PC-9 (cell line): ENCODE results near the gene KCNJ2. TPM values are rescaled to one million over a fixed set of nuclear protein-coding genes. Genes with fewer than 3 reads are reported as not detected.

Experiments used
- BruUV-seq: library from RNA; stranded (reverse); fragments of 400-500 nt; replicated peaks from 2 replicates; lab custom pipeline; 2021; lab: Mats Ljungman, UMichigan
- CTCF ChIA-PET: fragments of 300-600 bp; sonication (Branson Sonifier 250); formaldehyde crosslinking; loops from one replicate; lab custom pipeline; 2022; ENCODE audit warnings: antibody characterized with exemption; lab: Charles Lee
- POLR2A ChIA-PET: fragments of 300-600 bp; sonication (Branson Sonifier 250); formaldehyde crosslinking; loops from one replicate; lab custom pipeline; 2022; ENCODE audit warnings: antibody characterized with exemption; ENCODE audit not compliant: unreplicated experiment; lab: Charles Lee
- DNase-seq, 2 experiments: peaks; one replicate each; pipeline versions ENCODE4 v3.0.0 to v3.0.0-alpha.2; 2015 to 2022; ENCODE audit warnings: mixed read lengths in 1 of 2
- H2AFZ ChIP-seq: fragments of 200-600 bp; sonication (generic); 2 replicates; pipeline ENCODE4 v1.8.1; 2017; ENCODE audit warnings: antibody characterized with exemption
- H3F3A ChIP-seq: fragments of 200-600 bp; sonication (generic); 2 replicates; pipeline ENCODE4 v1.8.1; 2017; ENCODE audit warnings: antibody characterized with exemption, mild to moderate bottlenecking, low read depth; ENCODE audit not compliant: insufficient read depth
- H3K27ac ChIP-seq: fragments of 200-600 bp; sonication (generic); 2 replicates; pipeline ENCODE4 v1.6.1; 2016; ENCODE audit warnings: mixed run types
- H3K27me3 ChIP-seq: fragments of 200-600 bp; sonication (generic); 2 replicates; pipeline ENCODE4 v1.6.1; 2016; ENCODE audit warnings: low read depth, mixed run types; ENCODE audit not compliant: insufficient read depth
- H3K36me3 ChIP-seq: fragments of 200-600 bp; sonication (generic); 2 replicates; pipeline ENCODE4 v1.6.1; 2016; ENCODE audit warnings: low read depth, mixed run types
- H3K4me1 ChIP-seq: fragments of 200-600 bp; sonication (generic); replicated peaks from 2 replicates; pipeline ENCODE4 v1.6.1; 2016; ENCODE audit warnings: mixed run types; ENCODE audit not compliant: insufficient read depth
- H3K4me2 ChIP-seq: fragments of 200-600 bp; sonication (generic); 2 replicates; pipeline ENCODE4 v1.6.1; 2017; ENCODE audit warnings: mixed run types
- H3K4me3 ChIP-seq: fragments of 200-600 bp; sonication (generic); 2 replicates; pipeline ENCODE4 v1.6.1; 2016; ENCODE audit warnings: mixed run types
- H3K79me2 ChIP-seq: fragments of 200-600 bp; sonication (generic); 2 replicates; pipeline ENCODE4 v1.6.1; 2017; ENCODE audit warnings: low read depth, mixed run types
- H3K9me2 ChIP-seq: fragments of 200-600 bp; sonication (generic); 2 replicates; pipeline ENCODE4 v1.8.1; 2017; ENCODE audit warnings: mild to moderate bottlenecking; ENCODE audit not compliant: insufficient read depth
- H3K9me3 ChIP-seq: fragments of 200-600 bp; sonication (generic); 2 replicates; pipeline ENCODE4 v1.8.1; 2016; ENCODE audit warnings: low read depth; ENCODE audit not compliant: insufficient read depth
- H4K20me1 ChIP-seq: fragments of 200-600 bp; sonication (generic); 2 replicates; pipeline ENCODE4 v1.8.1; 2017; ENCODE audit not compliant: insufficient read depth
- EZH2 ChIP-seq: fragments of 200-600 bp; sonication (generic); IDR thresholded peaks from 2 replicates; pipeline ENCODE4 v1.8.0; 2017; ENCODE audit warnings: antibody characterized with exemption, low read depth
- intact Hi-C: fragments of 100-400 bp; cut with micrococcal nuclease; formaldehyde crosslinking; loops from one replicate; pipeline ENCODE4 v1.10.0; 2022; ENCODE audit not compliant: unreplicated experiment
- total RNA-seq: library from RNA; stranded (reverse); gene quantifications from 2 replicates; pipeline ENCODE4 v1.2.3, GENCODE V29; 2021
- TF ChIP-seq, protein P1 (sequence below): fragments of 200-600 bp; sonication (generic); conservative IDR thresholded peaks from 2 replicates; pipeline ENCODE4 v1.6.1; 2017; ENCODE audit warnings: mixed run types, antibody characterized with exemption, mild to moderate bottlenecking, moderate library complexity

KCNJ2 gene
- total RNA-seq, 1 experiment from 2014 or later: not detected

DNA sequence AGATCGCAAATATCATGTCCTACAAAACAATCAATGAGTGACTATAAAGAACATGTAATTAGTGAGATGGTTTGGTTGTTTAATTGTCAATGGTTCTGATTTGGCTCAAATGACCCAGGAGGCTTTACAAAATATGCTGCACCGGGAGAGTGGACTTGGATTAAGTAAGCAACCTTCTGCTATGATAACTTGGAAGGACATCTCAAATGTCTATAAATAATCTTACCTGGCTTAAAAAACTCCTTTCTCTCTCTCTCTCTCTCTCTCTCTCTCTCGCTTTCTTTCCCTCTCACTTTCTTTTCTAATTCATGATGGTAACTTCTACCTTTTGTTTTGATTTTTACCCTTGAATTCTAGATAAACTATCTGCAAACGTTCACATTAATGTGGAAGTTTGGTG lies 14.2 kb downstream of the KCNJ2 start:
- H3K4me2 ChIP-seq: no peak overlapping the region
- H3K4me1 ChIP-seq: 0 out of 2 replicates have a peak, but pooled peaks cover 10% of the 10 kb centered on the region
- intact Hi-C loops: no loop called here
- H4K20me1 ChIP-seq: no peaks in the 10 kb centered on the region
- no peak overlapping the region for H3K27ac ChIP-seq
- TF ChIP-seq, protein P1, sequence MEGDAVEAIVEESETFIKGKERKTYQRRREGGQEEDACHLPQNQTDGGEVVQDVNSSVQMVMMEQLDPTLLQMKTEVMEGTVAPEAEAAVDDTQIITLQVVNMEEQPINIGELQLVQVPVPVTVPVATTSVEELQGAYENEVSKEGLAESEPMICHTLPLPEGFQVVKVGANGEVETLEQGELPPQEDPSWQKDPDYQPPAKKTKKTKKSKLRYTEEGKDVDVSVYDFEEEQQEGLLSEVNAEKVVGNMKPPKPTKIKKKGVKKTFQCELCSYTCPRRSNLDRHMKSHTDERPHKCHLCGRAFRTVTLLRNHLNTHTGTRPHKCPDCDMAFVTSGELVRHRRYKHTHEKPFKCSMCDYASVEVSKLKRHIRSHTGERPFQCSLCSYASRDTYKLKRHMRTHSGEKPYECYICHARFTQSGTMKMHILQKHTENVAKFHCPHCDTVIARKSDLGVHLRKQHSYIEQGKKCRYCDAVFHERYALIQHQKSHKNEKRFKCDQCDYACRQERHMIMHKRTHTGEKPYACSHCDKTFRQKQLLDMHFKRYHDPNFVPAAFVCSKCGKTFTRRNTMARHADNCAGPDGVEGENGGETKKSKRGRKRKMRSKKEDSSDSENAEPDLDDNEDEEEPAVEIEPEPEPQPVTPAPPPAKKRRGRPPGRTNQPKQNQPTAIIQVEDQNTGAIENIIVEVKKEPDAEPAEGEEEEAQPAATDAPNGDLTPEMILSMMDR: no peak
- no peak for TF ChIP-seq EZH2
- ChIA-PET CTCF (no interaction called here), POLR2A (no interaction called here)
- H2AFZ ChIP-seq: no peak overlapping the region
- no peak overlapping the region for H3K4me3 ChIP-seq
- H3K9me3 ChIP-seq: no peaks in the 10 kb centered on the region
- H3K36me3 ChIP-seq: no peaks in the 10 kb centered on the region
- no peaks in the 10 kb centered on the region for H3F3A ChIP-seq
- DNase-seq: no peak
- H3K9me2 ChIP-seq: no peaks in the 10 kb centered on the region
- H3K27me3 ChIP-seq: no peaks in the 10 kb centered on the region
- no peaks in the 10 kb centered on the region for H3K79me2 ChIP-seq
- BruUV-seq: no TSS peak

DNA sequence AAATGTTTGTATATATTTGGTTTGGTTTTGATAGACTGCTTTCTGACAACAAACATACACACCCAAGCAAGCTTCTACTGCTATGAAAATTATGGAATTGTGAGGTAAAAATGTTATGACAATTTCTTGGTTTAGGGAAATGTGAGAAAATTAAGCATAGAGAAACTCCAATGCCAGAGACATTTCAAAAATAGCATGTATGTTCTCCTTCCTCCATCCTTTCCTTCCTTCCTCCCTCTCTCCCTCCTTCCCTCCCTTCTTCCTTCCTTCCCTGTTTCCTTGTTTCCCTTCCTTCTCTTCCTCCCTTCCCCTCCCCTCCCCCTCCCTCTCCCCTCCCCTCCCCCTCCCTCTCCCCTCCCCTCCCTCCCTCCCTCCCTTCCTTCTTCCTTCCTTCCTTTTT lies 14.9 kb downstream of the KCNJ2 start:
- H3K36me3 ChIP-seq: no peaks in the 10 kb centered on the region
- TF ChIP-seq EZH2: no peak
- ChIA-PET CTCF (no interaction called here), POLR2A (no interaction called here)
- no peaks in the 10 kb centered on the region for H3F3A ChIP-seq
- no peak overlapping the region for H3K27ac ChIP-seq
- no peak overlapping the region for H2AFZ ChIP-seq
- no peak overlapping the region for H3K4me3 ChIP-seq
- no peaks in the 10 kb centered on the region for H3K79me2 ChIP-seq
- H3K9me2 ChIP-seq: no peaks in the 10 kb centered on the region
- H3K4me2 ChIP-seq: no peak overlapping the region
- no peaks in the 10 kb centered on the region for H3K9me3 ChIP-seq
- H4K20me1 ChIP-seq: no peaks in the 10 kb centered on the region
- H3K4me1 ChIP-seq: 0 out of 2 replicates have a peak, but pooled peaks cover 10% of the 10 kb centered on the region
- H3K27me3 ChIP-seq: no peaks in the 10 kb centered on the region
- BruUV-seq: no TSS peak
- intact Hi-C loops: no loop called here
- DNase-seq: no peak

DNA sequence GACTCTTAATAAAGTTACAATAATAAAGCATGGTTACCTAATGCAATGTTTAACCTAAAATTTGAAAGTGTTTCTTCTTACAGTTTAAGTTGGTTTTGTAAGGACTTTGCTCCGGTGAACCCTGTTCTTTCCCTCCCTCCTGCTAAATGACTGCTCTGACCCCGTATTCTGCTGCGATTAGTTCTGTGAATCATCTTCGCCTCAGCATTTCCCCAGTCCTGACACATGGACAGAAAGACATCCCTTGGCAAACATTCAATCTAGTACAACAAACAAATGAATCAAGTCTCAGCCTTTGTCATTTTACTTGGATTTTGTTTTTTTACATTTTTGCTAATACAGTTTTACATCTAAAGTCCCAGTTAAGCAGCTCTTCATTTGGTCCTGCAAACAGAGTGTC lies 15.4 kb downstream of the KCNJ2 start:
- TF ChIP-seq, protein P1: no peak
- TF ChIP-seq EZH2: no peak
- peak in 1 of 2 experiments; percentile 36 for DNase-seq

DNA sequence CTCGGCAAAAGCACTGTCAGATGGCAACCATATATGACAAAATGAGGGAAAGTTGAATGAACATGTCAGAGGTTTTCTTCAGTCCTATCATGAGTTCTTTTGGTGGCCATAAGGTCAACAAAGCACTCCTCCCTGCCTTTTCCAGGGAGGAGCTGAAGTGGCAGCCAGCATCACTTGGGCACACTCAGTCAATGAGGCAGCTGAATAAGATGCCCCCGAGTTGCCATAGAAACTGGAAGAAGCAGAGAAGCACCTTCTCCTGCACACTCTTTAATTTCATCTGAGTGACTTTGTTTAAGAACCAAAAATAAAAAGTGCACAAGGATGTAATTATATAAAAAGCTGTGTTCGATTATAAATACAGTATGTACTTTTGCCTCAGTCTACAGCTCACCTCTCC lies 16.0 kb downstream of the KCNJ2 start:
- H3K4me3 ChIP-seq: no peak overlapping the region
- 0 out of 2 replicates have a peak, but pooled peaks cover 10% of the 10 kb centered on the region for H3K4me1 ChIP-seq
- TF ChIP-seq, protein P1: no peak
- TF ChIP-seq EZH2: no peak
- intact Hi-C loops: no loop called here
- no peaks in the 10 kb centered on the region for H3F3A ChIP-seq
- no peaks in the 10 kb centered on the region for H3K79me2 ChIP-seq
- BruUV-seq: no TSS peak
- no peaks in the 10 kb centered on the region for H3K9me3 ChIP-seq
- CTCF ChIA-PET: no interaction called here
- no peaks in the 10 kb centered on the region for H3K9me2 ChIP-seq
- no peaks in the 10 kb centered on the region for H4K20me1 ChIP-seq
- no peak for DNase-seq
- POLR2A ChIA-PET: no interaction called here
- H3K36me3 ChIP-seq: no peaks in the 10 kb centered on the region
- H3K4me2 ChIP-seq: no peak overlapping the region
- no peaks in the 10 kb centered on the region for H3K27me3 ChIP-seq
- H2AFZ ChIP-seq: no peak overlapping the region
- H3K27ac ChIP-seq: no peak overlapping the region

More for the DNA sequence above, 15.4 kb downstream of the KCNJ2 start:
- CTCF ChIA-PET: no interaction called here
- no peaks in the 10 kb centered on the region for H3K9me2 ChIP-seq
- no peaks in the 10 kb centered on the region for H3K36me3 ChIP-seq
- no peaks in the 10 kb centered on the region for H3F3A ChIP-seq
- no peak overlapping the region for H3K4me2 ChIP-seq
- H3K27me3 ChIP-seq: no peaks in the 10 kb centered on the region
- BruUV-seq: no TSS peak
- intact Hi-C loops: no loop called here
- POLR2A ChIA-PET: no interaction called here
- no peaks in the 10 kb centered on the region for H3K9me3 ChIP-seq
- no peaks in the 10 kb centered on the region for H4K20me1 ChIP-seq
- no peak overlapping the region for H3K4me3 ChIP-seq
- H3K27ac ChIP-seq: no peak overlapping the region
- H2AFZ ChIP-seq: 0 out of 2 replicates have a peak overlapping the region, but pooled peaks have one; percentile 52
- H3K79me2 ChIP-seq: no peaks in the 10 kb centered on the region
- 0 out of 2 replicates have a peak, but pooled peaks cover 10% of the 10 kb centered on the region for H3K4me1 ChIP-seq
